ENCODE data around the gene TOX2.

DNA sequence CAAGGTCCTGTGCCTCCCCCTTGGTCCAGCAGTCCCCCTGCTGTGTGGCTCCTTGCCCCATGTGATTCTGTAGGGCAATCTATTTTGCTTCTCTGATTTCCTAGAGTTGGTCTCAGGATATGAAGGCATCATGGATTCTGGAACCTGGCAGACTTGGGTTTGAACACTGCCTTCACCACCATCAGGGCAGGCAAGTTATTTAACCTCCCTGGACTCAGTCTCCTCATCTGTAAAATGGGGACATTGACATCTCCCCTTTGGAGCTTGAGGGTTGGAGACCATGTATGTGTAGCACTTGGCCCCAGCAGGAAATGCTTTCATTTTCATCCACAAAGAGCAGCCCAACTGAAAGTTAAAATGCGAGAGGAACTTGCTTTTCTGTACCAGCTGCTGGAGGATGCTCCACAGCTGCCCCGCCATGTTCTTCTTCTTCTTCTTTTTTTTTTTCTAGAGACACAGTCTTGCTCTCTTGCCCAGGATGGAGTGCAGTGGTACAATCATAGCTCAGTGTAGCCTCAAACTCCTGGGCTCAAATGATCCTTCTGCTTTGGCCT is 6.7 kb downstream of the TOX2 start:
- TF ChIP-seq, protein P1, sequence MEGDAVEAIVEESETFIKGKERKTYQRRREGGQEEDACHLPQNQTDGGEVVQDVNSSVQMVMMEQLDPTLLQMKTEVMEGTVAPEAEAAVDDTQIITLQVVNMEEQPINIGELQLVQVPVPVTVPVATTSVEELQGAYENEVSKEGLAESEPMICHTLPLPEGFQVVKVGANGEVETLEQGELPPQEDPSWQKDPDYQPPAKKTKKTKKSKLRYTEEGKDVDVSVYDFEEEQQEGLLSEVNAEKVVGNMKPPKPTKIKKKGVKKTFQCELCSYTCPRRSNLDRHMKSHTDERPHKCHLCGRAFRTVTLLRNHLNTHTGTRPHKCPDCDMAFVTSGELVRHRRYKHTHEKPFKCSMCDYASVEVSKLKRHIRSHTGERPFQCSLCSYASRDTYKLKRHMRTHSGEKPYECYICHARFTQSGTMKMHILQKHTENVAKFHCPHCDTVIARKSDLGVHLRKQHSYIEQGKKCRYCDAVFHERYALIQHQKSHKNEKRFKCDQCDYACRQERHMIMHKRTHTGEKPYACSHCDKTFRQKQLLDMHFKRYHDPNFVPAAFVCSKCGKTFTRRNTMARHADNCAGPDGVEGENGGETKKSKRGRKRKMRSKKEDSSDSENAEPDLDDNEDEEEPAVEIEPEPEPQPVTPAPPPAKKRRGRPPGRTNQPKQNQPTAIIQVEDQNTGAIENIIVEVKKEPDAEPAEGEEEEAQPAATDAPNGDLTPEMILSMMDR (IDR thresholded peaks at IDR 0.05; ENCODE audit: low read depth, low read length), result no peak
- no peak for TF ChIP-seq EZH2phosphoT487 (IDR thresholded peaks at IDR 0.05; ENCODE audit: low read depth)
